H1 (cell line): ENCODE data around the gene CAPZB. TPM values are rescaled to one million over a fixed set of nuclear protein-coding genes. Genes with fewer than 3 reads are reported as not detected.

ENCODE experiments used
- CTCF ChIA-PET: fragments of 300-600 bp; sonication (Branson Sonifier 250); formaldehyde crosslinking; loops from one replicate; lab custom pipeline; 2021; ENCODE audit not compliant: partially characterized antibody; lab: Charles Lee
- POLR2A ChIA-PET: fragments of 300-600 bp; sonication (Branson Sonifier 250); formaldehyde crosslinking; loops from one replicate; lab custom pipeline; 2021; ENCODE audit warnings: inconsistent platforms; ENCODE audit not compliant: partially characterized antibody; lab: Charles Lee
- DNase-seq, 2 experiments: peaks; one replicate each; pipeline versions ENCODE4 v3.0.0 to v3.0.0-alpha.2; 2010 to 2022; ENCODE audit warnings: low spot score in 2 of 2, low read depth in 1 of 2, mixed read lengths in 1 of 2
- FAIRE-seq: peaks from 2 replicates; lab custom pipeline; 2011; peaks lifted over from hg19 to GRCh38; lab: Jason Lieb, UNC
- H2AFZ ChIP-seq: 2 replicates; pipeline ENCODE4 v1.8.1; 2012; ENCODE audit warnings: low read length, inconsistent platforms
- H2AK5ac ChIP-seq: 2 replicates; pipeline ENCODE4 v1.6.1; 2013; ENCODE audit warnings: low read depth, low read length
- H2BK120ac ChIP-seq: replicated peaks from 2 replicates; pipeline ENCODE3; 2013; ENCODE audit warnings: low read depth, low read length, inconsistent platforms
- H2BK12ac ChIP-seq: 2 replicates; pipeline ENCODE4 v1.6.1; 2013; ENCODE audit warnings: low read depth, low read length
- H2BK15ac ChIP-seq: 2 replicates; pipeline ENCODE4 v1.6.1; 2013; ENCODE audit warnings: low read length
- H2BK20ac ChIP-seq: 2 replicates; pipeline ENCODE4 v1.6.1; 2013; ENCODE audit warnings: low read length
- H2BK5ac ChIP-seq: 2 replicates; pipeline ENCODE4 v1.6.1; 2013; ENCODE audit warnings: low read depth, low read length
- H3K14ac ChIP-seq: 2 replicates; pipeline ENCODE4 v1.6.1; 2013; ENCODE audit warnings: inconsistent platforms; ENCODE audit not compliant: insufficient read length
- H3K18ac ChIP-seq: 2 replicates; pipeline ENCODE4 v1.6.1; 2013; ENCODE audit warnings: low read length; ENCODE audit errors: extremely low read depth
- H3K23ac ChIP-seq: 2 replicates; pipeline ENCODE4 v1.6.1; 2013; ENCODE audit warnings: inconsistent platforms; ENCODE audit not compliant: insufficient read length
- H3K23me2 ChIP-seq: 2 replicates; pipeline ENCODE4 v1.6.1; 2013; ENCODE audit warnings: low read depth, low read length
- H3K27ac ChIP-seq: 2 replicates; pipeline ENCODE4 v1.6.1; 2011; ENCODE audit warnings: low read depth, low read length, inconsistent platforms
- H3K27me3 ChIP-seq, 4 experiments: replicated peaks in 1 of 4; 1 replicate in 1 of 4; 2 replicates in 3 of 4; pipeline versions ENCODE4 v1.6.1 to v1.8.1; 2011 to 2013; ENCODE audit warnings: low read length in 3 of 4, mild to moderate bottlenecking in 3 of 4, inconsistent platforms in 2 of 4, mixed read lengths in 2 of 4, moderate library complexity in 1 of 4; ENCODE audit not compliant: control insufficient read depth in 3 of 4, insufficient read depth in 3 of 4; ENCODE audit errors: extremely low read depth in 1 of 4
- H3K36me3 ChIP-seq, 4 experiments: 2 replicates each; pipeline versions ENCODE4 v1.6.1 to v1.8.1; 2011 to 2013; ENCODE audit warnings: mild to moderate bottlenecking in 4 of 4, low read length in 3 of 4, moderate library complexity in 2 of 4, control low read depth in 1 of 4, inconsistent platforms in 1 of 4; ENCODE audit not compliant: insufficient read depth in 4 of 4, control insufficient read depth in 2 of 4
- H3K4ac ChIP-seq: replicated peaks from 2 replicates; pipeline ENCODE3; 2013; ENCODE audit warnings: low read length, low read depth, mixed read lengths, inconsistent platforms; ENCODE audit not compliant: insufficient read length
- H3K4me1 ChIP-seq, 4 experiments: replicated peaks in 1 of 4; 1 replicate in 1 of 4; 2 replicates in 3 of 4; pipeline versions ENCODE4 v1.6.1 to v1.8.1; 2011 to 2013; ENCODE audit warnings: low read length in 3 of 4, inconsistent platforms in 2 of 4, mixed read lengths in 1 of 4; ENCODE audit not compliant: insufficient read depth in 4 of 4, control insufficient read depth in 3 of 4
- H3K4me2 ChIP-seq, 2 experiments: 2 replicates each; pipeline versions ENCODE4 v1.6.1 to v1.8.1; 2011 to 2013; ENCODE audit warnings: low read depth in 2 of 2, low read length in 2 of 2, control low read depth in 1 of 2, inconsistent platforms in 1 of 2, mild to moderate bottlenecking in 1 of 2; ENCODE audit not compliant: insufficient read depth in 1 of 2
- H3K4me3 ChIP-seq, 4 experiments: fragments of 200-600, 300-600 bp in 1 of 4; sonication (generic), shearing (Covaris generic), sonication (Bioruptor Twin) in 1 of 4; 2 replicates each; pipeline versions ENCODE4 v1.5.1 to v1.8.1; 2011 to 2016; ENCODE audit warnings: low read length in 4 of 4, low read depth in 3 of 4, control low read depth in 2 of 4, inconsistent platforms in 2 of 4, mild to moderate bottlenecking in 2 of 4, mixed read lengths in 1 of 4, moderate library complexity in 1 of 4; ENCODE audit not compliant: insufficient read depth in 2 of 4; ENCODE audit errors: extremely low read depth in 1 of 4
- H3K56ac ChIP-seq: replicated peaks from 2 replicates; pipeline ENCODE3; 2013; ENCODE audit warnings: low read depth, mild to moderate bottlenecking, mixed read lengths, low read length, inconsistent platforms; ENCODE audit not compliant: insufficient read length
- H3K79me1 ChIP-seq: 2 replicates; pipeline ENCODE4 v1.6.1; 2013; ENCODE audit warnings: low read depth, low read length, control low read depth
- H3K79me2 ChIP-seq, 2 experiments: 2 replicates each; pipeline versions ENCODE4 v1.6.1 to v1.8.1; 2012 to 2013; ENCODE audit warnings: low read length in 2 of 2, mild to moderate bottlenecking in 2 of 2, inconsistent platforms in 1 of 2; ENCODE audit not compliant: insufficient read depth in 2 of 2, control insufficient read depth in 1 of 2
- H3K9ac ChIP-seq, 4 experiments: replicated peaks in 1 of 4; 1 replicate in 1 of 4; 2 replicates in 3 of 4; pipeline versions ENCODE4 v1.6.1 to v1.8.1; 2011 to 2013; ENCODE audit warnings: low read depth in 3 of 4, low read length in 3 of 4, control low read depth in 2 of 4, mild to moderate bottlenecking in 2 of 4, moderate library complexity in 2 of 4, inconsistent platforms in 1 of 4; ENCODE audit errors: extremely low read depth in 1 of 4
- H3K9me3 ChIP-seq, 2 experiments: 2 replicates each; pipeline versions ENCODE4 v1.6.1 to v1.8.1; 2012 to 2013; ENCODE audit warnings: mild to moderate bottlenecking in 2 of 2, moderate library complexity in 2 of 2, control low read depth in 1 of 2, inconsistent platforms in 1 of 2, low read depth in 1 of 2, low read length in 1 of 2, mixed read lengths in 1 of 2; ENCODE audit not compliant: insufficient read depth in 2 of 2
- H4K20me1 ChIP-seq, 2 experiments: replicated peaks in 1 of 2; 2 replicates each; pipeline versions ENCODE3 to v1.8.1; 2011 to 2013; ENCODE audit warnings: inconsistent platforms in 2 of 2, low read length in 2 of 2, mild to moderate bottlenecking in 1 of 2; ENCODE audit not compliant: insufficient read depth in 2 of 2, control insufficient read depth in 1 of 2
- H4K5ac ChIP-seq: 2 replicates; pipeline ENCODE4 v1.6.1; 2013; ENCODE audit warnings: low read length, low read depth, mixed read lengths, inconsistent platforms; ENCODE audit not compliant: insufficient read length
- H4K8ac ChIP-seq: 2 replicates; pipeline ENCODE4 v1.8.0; 2013; ENCODE audit warnings: mild to moderate bottlenecking, moderate library complexity, low read length, inconsistent platforms; ENCODE audit not compliant: insufficient read depth; ENCODE audit errors: extremely low read depth
- H4K91ac ChIP-seq: replicated peaks from 2 replicates; pipeline ENCODE3; 2013; ENCODE audit warnings: low read length, mixed read lengths, inconsistent platforms; ENCODE audit not compliant: insufficient read length
- CHD1 ChIP-seq: IDR thresholded peaks from 2 replicates; pipeline ENCODE4 v1.6.1; 2012; ENCODE audit warnings: low read depth, low read length, improper control_type of control experiment
- EP300 ChIP-seq, 2 experiments: IDR thresholded peaks; 1 replicate in 1 of 2; 2 replicates in 1 of 2; pipeline ENCODE4 v1.6.1; 2011 to 2012; ENCODE audit warnings: low read depth in 2 of 2, low read length in 2 of 2, mild to moderate bottlenecking in 2 of 2, borderline replicate concordance in 1 of 2, inconsistent platforms in 1 of 2, moderate library complexity in 1 of 2
- EZH2 ChIP-seq: fragments of 200-600 bp; sonication (generic); IDR thresholded peaks from 2 replicates; pipeline ENCODE4 v1.7.1; 2012; ENCODE audit warnings: low read depth, mild to moderate bottlenecking, moderate library complexity, low read length, inconsistent platforms; ENCODE audit not compliant: severe bottlenecking
- FOSL1 ChIP-seq: IDR thresholded peaks from 2 replicates; pipeline ENCODE4 v1.6.1; 2011; ENCODE audit warnings: mild to moderate bottlenecking, low read depth, low read length, moderate library complexity; ENCODE audit not compliant: insufficient read depth
- JUN ChIP-seq: IDR thresholded peaks from 2 replicates; pipeline ENCODE4 v1.6.1; 2011; ENCODE audit warnings: low read depth, mild to moderate bottlenecking, improper control_type of control experiment, low read length
- JUND ChIP-seq: IDR thresholded peaks from 2 replicates; pipeline ENCODE4 v1.6.1; 2011; ENCODE audit warnings: mild to moderate bottlenecking, improper control_type of control experiment, low read length
- NRF1 ChIP-seq: IDR thresholded peaks from 2 replicates; pipeline ENCODE4 v1.6.1; 2011; ENCODE audit warnings: mild to moderate bottlenecking, low read depth, low read length, improper control_type of control experiment
- RBBP5 ChIP-seq: IDR thresholded peaks from 2 replicates; pipeline ENCODE4 v1.7.1; 2012; ENCODE audit warnings: low read depth, mild to moderate bottlenecking, inconsistent platforms, low read length, moderate library complexity, borderline replicate concordance
- RNF2 ChIP-seq: fragments of 200-900, 300-1000 bp; sonication (generic); IDR thresholded peaks from 2 replicates; pipeline ENCODE4 v1.7.1; 2016; ENCODE audit warnings: borderline replicate concordance, low read depth, mild to moderate bottlenecking, antibody characterized with exemption, low read length; ENCODE audit not compliant: poor library complexity, severe bottlenecking; ENCODE audit errors: missing control alignments
- SRF ChIP-seq: IDR thresholded peaks from 2 replicates; pipeline ENCODE4 v1.6.1; 2011; ENCODE audit warnings: mild to moderate bottlenecking, low read depth, low read length, moderate library complexity
- TAF1 ChIP-seq: IDR thresholded peaks from 2 replicates; pipeline ENCODE4 v1.6.1; 2011; ENCODE audit warnings: mild to moderate bottlenecking, low read depth, low read length
- TEAD4 ChIP-seq: IDR thresholded peaks from 2 replicates; pipeline ENCODE4 v1.6.1; 2012; ENCODE audit warnings: low read depth, low read length, inconsistent platforms, mixed read lengths
- WGBS, 2 experiments: shearing (Covaris generic) in 1 of 2; methylation state at CpG; one replicate each; pipeline versions ENCODE4 v1.1.6 to v1.1.7; 2013 to 2015; ENCODE audit warnings: low lambda C conversion rate in 2 of 2, mixed read lengths in 2 of 2, inconsistent platforms in 1 of 2, low coverage in 1 of 2, missing lambda C conversion rate in 1 of 2; ENCODE audit not compliant: insufficient replicate concordance in 2 of 2, insufficient coverage in 1 of 2, insufficient read length in 1 of 2; ENCODE audit errors: extremely low coverage in 1 of 2, missing lambda C conversion rate in 1 of 2; 5-methylcytosine and 5-hydroxymethylcytosine counted together
- polyA plus RNA-seq, 7 experiments: library from polyadenylated mRNA; depleted of rRNA in 3 of 7; stranded (reverse) in 5 of 7; unstranded in 2 of 7; fragments of >200 nt in 5 of 7; fragments of 200-250 nt in 2 of 7; gene quantifications; 1 replicate in 5 of 7; 2 replicates in 1 of 7; 4 replicates in 1 of 7; pipeline versions ENCODE4 v1.2.1 to v1.2.3, GENCODE V29; 2011 to 2013; ENCODE audit warnings: missing spikeins in 2 of 7, mixed read lengths in 2 of 7
- total RNA-seq: library from RNA; stranded (reverse); fragmentation: NEBNext Ultra II Directional; extraction: Animal tissue kit (Norgen Biotek cat#: 25700); gene quantifications from 2 replicates; pipeline ENCODE4 v1.2.1, GENCODE V29; 2021

Gene CAPZB
- total and polyA plus RNA-seq, 2 of the 8 experiments (the other 6 are each of a cell fraction or from before 2014, with no cell fraction given) = 162 to 371 TPM

DNA sequence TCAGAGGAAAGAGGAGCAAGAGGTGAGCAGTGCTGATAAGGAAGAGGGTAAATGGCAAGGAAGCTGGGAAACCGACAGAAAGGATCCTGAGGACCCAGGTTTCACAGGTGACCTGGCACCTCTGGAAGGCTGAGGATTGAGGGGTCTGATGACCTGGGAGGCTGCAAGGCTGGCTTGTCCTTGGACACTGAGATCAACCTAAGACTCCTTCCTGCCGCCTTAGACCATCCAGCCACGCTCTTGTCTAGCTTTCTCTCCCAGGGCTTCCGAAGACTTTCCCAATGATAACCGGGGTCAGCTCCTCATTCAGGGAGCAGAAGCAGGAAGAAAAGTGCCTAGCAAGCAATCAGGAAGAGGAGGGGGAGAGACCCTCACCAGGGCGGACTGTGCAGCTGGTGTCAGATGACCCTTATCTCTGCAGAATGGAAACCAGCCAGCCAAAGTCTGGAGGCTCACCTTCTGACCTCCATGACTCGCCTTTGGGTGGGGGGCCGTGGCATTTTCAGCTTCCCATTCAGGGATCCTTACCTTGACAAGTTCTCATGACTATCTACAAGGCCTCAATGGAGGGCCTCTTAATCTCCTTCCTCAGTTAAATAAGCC lies 77.7 kb downstream of the CAPZB start:
- no peak for FAIRE-seq
- CTCF ChIA-PET = interaction anchor here (0.6 to 9.9 kb wide), 12 partner anchors 9 to 247 kb away, joined by 3 to 97 read pairs (median 10); no protein-coding TSS in a partner anchor
- no peak for TF ChIP-seq TAF1
- no peak for TF ChIP-seq RBBP5
- no peak for TF ChIP-seq NRF1
- no peak for TF ChIP-seq EP300 (IDR thresholded peaks at IDR 0.05; ENCODE audit: borderline replicate concordance in 1 of 2, low read depth in 2 of 2, low read length in 2 of 2)
- no peak for TF ChIP-seq RNF2
- TF ChIP-seq EZH2 = no peak
- TF ChIP-seq JUN = no peak
- no peak for TF ChIP-seq SRF
- no peak for TF ChIP-seq CHD1
- TF ChIP-seq FOSL1 = no peak
- no peak for TF ChIP-seq JUND
- no peak for TF ChIP-seq TEAD4

More for the DNA sequence above, 77.7 kb downstream of the CAPZB start:
- no peak overlapping the region for H3K4ac ChIP-seq
- H2BK15ac ChIP-seq = no peak overlapping the region
- H3K27ac ChIP-seq = no peak overlapping the region
- no peak overlapping the region for H2AFZ ChIP-seq
- peaks cover 0 to 81% of the 10 kb centered on the region in 2 experiments; a peak in 3 of 4 replicates for H3K79me2 ChIP-seq
- H2BK12ac ChIP-seq = no peak overlapping the region
- H3K18ac ChIP-seq = no peak overlapping the region
- peaks cover 0 to 6% (median 0%) of the 10 kb centered on the region in 4 experiments; a peak in 1 of 8 replicates for H3K36me3 ChIP-seq
- no peak overlapping the region; a peak in 1 of 7 replicates for H3K9ac ChIP-seq
- H4K5ac ChIP-seq = no peak overlapping the region
- H3K79me1 ChIP-seq = peaks cover 35% of the 10 kb centered on the region
- H3K4me2 ChIP-seq = no peak overlapping the region
- WGBS, 2 experiments = 88% methylated on average over 8 of the region's 8 CpGs; no CpG with 5 or more reads in 1 of the 2 experiments
- DNase-seq = no peak
- no peak overlapping the region for H4K8ac ChIP-seq
- H3K4me3 ChIP-seq = no peak overlapping the region
- H3K56ac ChIP-seq = no peak overlapping the region
- no peaks in the 10 kb centered on the region for H3K23me2 ChIP-seq
- H3K9me3 ChIP-seq = no peaks in the 10 kb centered on the region
- H4K91ac ChIP-seq = no peak overlapping the region
- H2BK5ac ChIP-seq = peak overlapping the region; percentile 18; the same call in 1 of the 2 replicates
- POLR2A ChIA-PET = interaction anchor here (0.9 to 1.5 kb wide), 3 partner anchors 12 to 76 kb away, joined by 3 to 4 read pairs (median 4); no protein-coding TSS in a partner anchor
- H2BK20ac ChIP-seq = no peak overlapping the region
- peaks cover 5 to 17% (median 12%) of the 10 kb centered on the region in 4 experiments for H3K4me1 ChIP-seq
- H2AK5ac ChIP-seq = no peak overlapping the region
- no peak overlapping the region for H3K14ac ChIP-seq
- no peaks in the 10 kb centered on the region for H3K27me3 ChIP-seq
- no peak overlapping the region for H3K23ac ChIP-seq
- peaks cover 28 to 39% of the 10 kb centered on the region in 2 experiments for H4K20me1 ChIP-seq
- no peak overlapping the region for H2BK120ac ChIP-seq
